HUES48 (cell line): Measurements from ENCODE around the gene NFATC2IP.
A peak's percentile ranks its signal among the peaks of the same experiment; 100 is the strongest.
"Not testable (repeated sequence)": the region's sequence is repeated elsewhere in the genome, so short reads cannot be mapped to it uniquely, and the experiment has no call there.

Experiments used
- H3K27ac ChIP-seq: one replicate; pipeline ENCODE4 v1.7.0; 2013; ENCODE audit warnings: low read depth, low read length, inconsistent platforms
- H3K27me3 ChIP-seq: 2 replicates; pipeline ENCODE4 v1.6.1; 2013; ENCODE audit warnings: mild to moderate bottlenecking, low read length; ENCODE audit not compliant: control insufficient read depth, insufficient read depth
- H3K36me3 ChIP-seq: 2 replicates; pipeline ENCODE4 v1.6.1; 2013; ENCODE audit warnings: low read length; ENCODE audit not compliant: control insufficient read depth, insufficient read depth
- H3K4me1 ChIP-seq: 2 replicates; pipeline ENCODE4 v1.6.1; 2013; ENCODE audit warnings: mild to moderate bottlenecking, low read length; ENCODE audit not compliant: control insufficient read depth, insufficient read depth
- H3K4me3 ChIP-seq: 2 replicates; pipeline ENCODE4 v1.5.1; 2013; ENCODE audit warnings: mild to moderate bottlenecking, low read depth, low read length
- H3K9ac ChIP-seq: 2 replicates; pipeline ENCODE4 v1.6.1; 2013; ENCODE audit warnings: mild to moderate bottlenecking, low read depth, low read length, moderate library complexity
- H3K9me3 ChIP-seq: 2 replicates; pipeline ENCODE4 v1.6.1; 2013; ENCODE audit warnings: low read length; ENCODE audit not compliant: control insufficient read depth, insufficient read depth

Gene NFATC2IP

GRCh38 chr16:28913946-28914724 lies 36.6 kb upstream of the NFATC2IP start:
- Histone ChIP-seq H3K27me3 (no peaks in the 10 kb centered on the region), H3K9ac (no peak overlapping the region), H3K36me3 (peaks cover 39% of the 10 kb centered on the region), H3K9me3 (no peaks in the 10 kb centered on the region), H3K4me3 (no peak overlapping the region), H3K27ac (no peak overlapping the region), H3K4me1 (no peaks in the 10 kb centered on the region)

GRCh38 chr16:28915181-28915580 lies 35.6 kb upstream of the NFATC2IP start:
- Histone ChIP-seq H3K4me1 (no peaks in the 10 kb centered on the region), H3K36me3 (peaks cover 45% of the 10 kb centered on the region), H3K4me3 (no peak overlapping the region), H3K9ac (no peak overlapping the region), H3K9me3 (no peaks in the 10 kb centered on the region), H3K27me3 (no peaks in the 10 kb centered on the region), H3K27ac (no peak overlapping the region)

GRCh38 chr16:28917095-28917494 lies 33.6 kb upstream of the NFATC2IP start:
- Histone ChIP-seq H3K4me3 (no peak overlapping the region), H3K4me1 (no peaks in the 10 kb centered on the region), H3K9me3 (no peaks in the 10 kb centered on the region), H3K36me3 (peaks cover 35% of the 10 kb centered on the region), H3K9ac (no peak overlapping the region), H3K27me3 (no peaks in the 10 kb centered on the region), H3K27ac (no peak overlapping the region)

GRCh38 chr16:28918698-28919097 lies 32.0 kb upstream of the NFATC2IP start:
- Histone ChIP-seq H3K36me3 (peaks cover 30% of the 10 kb centered on the region), H3K4me1 (0 out of 2 replicates have a peak, but pooled peaks cover 3% of the 10 kb centered on the region)

GRCh38 chr16:28923231-28923587 lies 27.5 kb upstream of the NFATC2IP start:
- no peak overlapping the region for H3K9ac ChIP-seq

More at GRCh38 chr16:28918698-28919097, 32.0 kb upstream of the NFATC2IP start:
- Histone ChIP-seq H3K9ac (no peak overlapping the region), H3K27me3 (no peaks in the 10 kb centered on the region), H3K27ac (no peak overlapping the region), H3K9me3 (no peaks in the 10 kb centered on the region), H3K4me3 (no peak overlapping the region)

GRCh38 chr16:28923652-28924398 lies 26.9 kb upstream of the NFATC2IP start:
- no peaks in the 10 kb centered on the region for H3K27me3 ChIP-seq
- H3K9me3 ChIP-seq: no peaks in the 10 kb centered on the region
- H3K4me3 ChIP-seq: peak overlapping the region; percentile 88
- peaks cover 3% of the 10 kb centered on the region; the same call in 1 of the 2 replicates for H3K4me1 ChIP-seq
- peaks cover 10% of the 10 kb centered on the region for H3K36me3 ChIP-seq
- H3K27ac ChIP-seq: peak overlapping the region; percentile 76
- H3K9ac ChIP-seq: peak overlapping the region; percentile 10; the same call in 1 of the 2 replicates

More at GRCh38 chr16:28923231-28923587, 27.5 kb upstream of the NFATC2IP start:
- Histone ChIP-seq H3K9me3 (no peaks in the 10 kb centered on the region), H3K4me1 (peaks cover 3% of the 10 kb centered on the region; the same call in 1 of the 2 replicates), H3K27me3 (no peaks in the 10 kb centered on the region), H3K36me3 (peaks cover 13% of the 10 kb centered on the region), H3K4me3 (no peak overlapping the region), H3K27ac (no peak overlapping the region)

- Histone ChIP-seq H3K9ac (peak overlapping the region; percentile 10; the same call in 1 of the 2 replicates), H3K4me1 (peaks cover 3% of the 10 kb centered on the region; the same call in 1 of the 2 replicates), H3K27me3 (no peaks in the 10 kb centered on the region), H3K4me3 (peak overlapping the region; percentile 88), H3K9me3 (no peaks in the 10 kb centered on the region), H3K27ac (peak overlapping the region; percentile 76), H3K36me3 (peaks cover 4% of the 10 kb centered on the region)
Measured at GRCh38 chr16:28924399-28924761, 26.4 kb upstream of the NFATC2IP start.

- Histone ChIP-seq H3K27me3 (no peaks in the 10 kb centered on the region), H3K36me3 (no peaks in the 10 kb centered on the region; the same call in 1 of the 2 replicates), H3K4me1 (peaks cover 3% of the 10 kb centered on the region; the same call in 1 of the 2 replicates), H3K9ac (peak within 1 kb of the TSS; percentile 97), H3K9me3 (no peaks in the 10 kb centered on the region), H3K27ac (peak within 1 kb of the TSS; percentile 100), H3K4me3 (peak within 1 kb of the TSS; percentile 88)
Measured at GRCh38 chr16:28924762-28925385, 25.9 kb upstream of the NFATC2IP start, which contains the start of gene RABEP2. TSS of gene RABEP2 (minus strand) at chr16:28925238. CDS start at chr16:28925163, 75 bp downstream.

GRCh38 chr16:28925386-28926228 lies 25.1 kb upstream of the NFATC2IP start:
- no peaks in the 10 kb centered on the region for H3K9me3 ChIP-seq
- peak overlapping the region; percentile 88 for H3K4me3 ChIP-seq
- H3K4me1 ChIP-seq: peaks cover 3% of the 10 kb centered on the region; the same call in 1 of the 2 replicates
- peak overlapping the region; percentile 100 for H3K27ac ChIP-seq
- no peaks in the 10 kb centered on the region; the same call in 1 of the 2 replicates for H3K36me3 ChIP-seq
- H3K9ac ChIP-seq: peak overlapping the region; percentile 97
- no peaks in the 10 kb centered on the region for H3K27me3 ChIP-seq

GRCh38 chr16:28926284-28926683 lies 24.5 kb upstream of the NFATC2IP start:
- H3K9ac ChIP-seq, H3K9me3 ChIP-seq, H3K27ac ChIP-seq, H3K27me3 ChIP-seq, H3K36me3 ChIP-seq, H3K4me1 ChIP-seq: not testable (repeated sequence)
- H3K4me3 ChIP-seq: peak overlapping the region; percentile 88
